ENCODE results near the gene MPDU1. TPM values are rescaled to one million over a fixed set of nuclear protein-coding genes. Genes with fewer than 3 reads are reported as not detected.

Gene MPDU1
- total and polyA plus RNA-seq, 4 experiments from 2014 or later = 23.8 to 50.1 (median 33.3) TPM

DNA sequence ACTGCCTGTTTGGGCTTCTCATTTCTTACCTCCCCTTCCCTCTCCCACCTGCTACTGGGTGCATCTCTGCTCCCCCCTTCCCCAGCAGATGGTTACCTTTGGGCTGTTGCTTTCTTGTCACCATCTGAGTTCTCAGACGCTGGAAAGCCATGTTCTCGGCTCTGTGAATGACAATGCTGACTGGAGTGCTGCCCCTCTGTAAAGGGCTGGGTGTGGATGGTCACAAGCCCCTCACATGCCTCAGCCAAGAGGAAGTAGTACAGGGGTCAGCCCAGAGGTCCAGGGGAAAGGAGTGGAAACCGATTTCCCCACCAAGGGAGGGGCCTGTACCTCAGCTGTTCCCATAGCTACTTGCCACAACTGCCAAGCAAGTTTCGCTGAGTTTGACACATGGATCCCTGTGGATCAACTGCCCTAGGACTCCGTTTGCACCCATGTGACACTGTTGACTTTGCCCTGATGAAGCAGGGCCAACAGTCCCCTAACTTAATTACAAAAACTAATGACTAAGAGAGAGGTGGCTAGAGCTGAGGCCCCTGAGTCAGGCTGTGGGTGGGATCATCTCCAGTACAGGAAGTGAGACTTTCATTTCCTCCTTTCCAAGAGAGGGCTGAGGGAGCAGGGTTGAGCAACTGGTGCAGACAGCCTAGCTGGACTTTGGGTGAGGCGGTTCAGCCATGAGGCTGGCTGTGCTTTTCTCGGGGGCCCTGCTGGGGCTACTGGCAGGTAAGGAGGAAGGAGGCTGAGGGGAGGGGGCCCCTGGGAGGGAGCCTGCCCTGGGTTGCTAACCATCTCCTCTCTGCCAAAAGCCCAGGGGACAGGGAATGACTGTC, 4.4 kb upstream of the MPDU1 start, which contains the start of gene CD68:
Gene CD68, plus strand, starts transcription at position 638 of the 833 bp plus-strand sequence. Its CDS starts 40 bp downstream, at position 678.
- H3K27me3 Mint-ChIP-seq = no peaks in the 10 kb centered on the region
- intact Hi-C loops (cut with micrococcal nuclease) = no loop called here
- H3K4me3 ChIP-seq (ENCODE audit: low read length in 2 of 2) = no peak within 1 kb of the TSS
- ChIA-PET POLR2A (ENCODE audit: partially characterized antibody) (interaction anchor here (0.8 to 2.9 kb wide), 10 partner anchors 7 to 250 kb away, joined by 3 to 25 read pairs (median 4); partner anchors contain the start of genes NEURL4, POLR2A, SAT2 and TMEM102), CTCF (ENCODE audit: partially characterized antibody) (interaction anchor here (1.7 to 2.1 kb wide), 2 partner anchors 10 to 19 kb away, joined by 4 to 8 read pairs; no protein-coding TSS in a partner anchor)
- no peaks in the 10 kb centered on the region for H3K9me3 ChIP-seq (ENCODE audit: control insufficient read depth in 1 of 2, low read length in 2 of 2)
- DNase-seq = peak in 3 of 5 donors; percentile 35 to 71 (median 38)
- peaks cover 46 to 71% of the 10 kb centered on the region in 2 donors for H3K36me3 Mint-ChIP-seq
- peak within 1 kb of the TSS; percentile 36 for H3K27ac ChIP-seq (ENCODE audit: low read depth, low read length)
- peak within 1 kb of the TSS in 6 of 8 donors; percentile 17 to 74 (median 38) for H3K4me3 Mint-ChIP-seq
- H3K36me3 ChIP-seq (ENCODE audit: insufficient read depth, low read length) = peaks cover 51% of the 10 kb centered on the region
- no peaks in the 10 kb centered on the region for H3K27me3 ChIP-seq (ENCODE audit: insufficient read depth, low read length)
- peaks cover 34 to 90% (median 64%) of the 10 kb centered on the region in 4 donors for H3K4me1 Mint-ChIP-seq
- H3K4me1 ChIP-seq (ENCODE audit: insufficient read depth, low read length) = peaks cover 71% of the 10 kb centered on the region
- H3K9me3 Mint-ChIP-seq = peaks cover 0 to 16% (median 0%) of the 10 kb centered on the region in 8 donors
- peak within 1 kb of the TSS; percentile 79 to 98 (median 92) for H3K27ac Mint-ChIP-seq

GRCh38 chr17:7579834-7580603, 3.6 kb upstream of the MPDU1 start:
- Histone ChIP-seq H3K36me3 (ENCODE audit: insufficient read depth, low read length) (peaks cover 42% of the 10 kb centered on the region), H3K9me3 (ENCODE audit: control insufficient read depth in 1 of 2, low read length in 2 of 2) (no peaks in the 10 kb centered on the region), H3K27ac (ENCODE audit: low read depth, low read length) (peak overlapping the region; percentile 36), H3K4me3 (ENCODE audit: low read length in 2 of 2) (no peak overlapping the region), H3K4me1 (ENCODE audit: insufficient read depth, low read length) (peaks cover 71% of the 10 kb centered on the region), H3K27me3 (ENCODE audit: insufficient read depth, low read length) (no peaks in the 10 kb centered on the region)
- Mint-ChIP-seq H3K36me3 (peaks cover 42 to 68% of the 10 kb centered on the region in 2 donors), H3K27me3 (no peaks in the 10 kb centered on the region), H3K4me1 (peaks cover 29 to 90% (median 62%) of the 10 kb centered on the region in 4 donors), H3K9me3 (peaks cover 0 to 16% (median 0%) of the 10 kb centered on the region in 8 donors), H3K4me3 (peak overlapping the region in 3 of 8 donors; percentile 17 to 74 (median 51)), H3K27ac (peak overlapping the region; percentile 69 to 98 (median 85))
- ChIA-PET POLR2A (ENCODE audit: partially characterized antibody) (interaction anchor here (0.7 to 2.9 kb wide), 14 partner anchors 8 to 251 kb away, joined by 3 to 25 read pairs (median 5); partner anchors contain the start of genes FXR2, NEURL4, POLR2A and SAT2), CTCF (ENCODE audit: partially characterized antibody) (interaction anchor here (1.1 to 2.1 kb wide), 3 partner anchors 9 to 21 kb away, joined by 4 to 8 read pairs (median 5); no protein-coding TSS in a partner anchor)
- intact Hi-C loops (cut with micrococcal nuclease) = no loop called here
- no peak for DNase-seq

DNA sequence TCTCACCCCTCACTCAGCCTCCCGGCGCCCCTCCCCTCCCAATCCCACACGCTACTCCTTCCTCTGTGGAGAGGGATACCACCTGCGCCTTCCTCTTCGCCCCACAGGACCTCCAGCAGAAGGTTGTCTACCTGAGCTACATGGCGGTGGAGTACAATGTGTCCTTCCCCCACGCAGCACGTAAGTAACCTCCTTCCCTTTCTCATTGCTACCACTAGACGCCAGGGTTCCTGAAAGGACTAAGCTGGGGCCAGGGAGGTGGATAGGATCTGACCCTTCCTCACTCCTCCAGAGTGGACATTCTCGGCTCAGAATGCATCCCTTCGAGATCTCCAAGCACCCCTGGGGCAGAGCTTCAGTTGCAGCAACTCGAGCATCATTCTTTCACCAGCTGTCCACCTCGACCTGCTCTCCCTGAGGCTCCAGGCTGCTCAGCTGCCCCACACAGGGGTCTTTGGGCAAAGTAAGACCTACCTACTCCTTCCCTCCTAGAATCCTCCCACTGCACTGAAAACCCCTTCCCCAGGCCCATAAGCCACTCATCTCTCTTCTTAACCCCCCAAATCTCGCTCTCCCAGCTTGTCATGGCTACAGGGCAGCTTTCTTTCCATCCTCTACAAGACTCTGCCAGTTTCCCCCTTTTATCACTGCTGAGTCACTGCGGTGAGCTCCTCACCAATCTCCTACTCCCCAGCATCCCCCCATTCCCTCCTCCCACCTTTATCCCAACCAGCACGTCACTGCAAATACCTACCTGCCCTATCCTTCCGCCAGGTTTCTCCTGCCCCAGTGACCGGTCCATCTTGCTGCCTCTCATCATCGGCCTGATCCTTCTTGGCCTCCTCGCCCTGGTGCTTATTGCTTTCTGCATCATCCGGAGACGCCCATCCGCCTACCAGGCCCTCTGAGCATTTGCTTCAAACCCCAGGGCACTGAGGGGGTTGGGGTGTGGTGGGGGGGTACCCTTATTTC, 2.8 kb upstream of the MPDU1 start:
- Histone ChIP-seq H3K4me3 (ENCODE audit: low read length in 2 of 2) (no peak overlapping the region), H3K9me3 (ENCODE audit: control insufficient read depth in 1 of 2, low read length in 2 of 2) (no peaks in the 10 kb centered on the region), H3K36me3 (ENCODE audit: insufficient read depth, low read length) (peaks cover 34% of the 10 kb centered on the region), H3K27ac (ENCODE audit: low read depth, low read length) (no peak overlapping the region), H3K27me3 (ENCODE audit: insufficient read depth, low read length) (no peaks in the 10 kb centered on the region), H3K4me1 (ENCODE audit: insufficient read depth, low read length) (peaks cover 71% of the 10 kb centered on the region)
- peak in 1 of 5 donors; percentile 15 for DNase-seq
- CTCF ChIA-PET (ENCODE audit: partially characterized antibody) = interaction anchor here (1.1 to 2.1 kb wide), 3 partner anchors 8 to 21 kb away, joined by 4 to 8 read pairs (median 5); no protein-coding TSS in a partner anchor
- Mint-ChIP-seq H3K27me3 (no peaks in the 10 kb centered on the region), H3K9me3 (peaks cover 0 to 14% (median 0%) of the 10 kb centered on the region in 8 donors), H3K4me3 (peak overlapping the region in 3 of 8 donors; percentile 46 to 57 (median 46)), H3K27ac (peak overlapping the region in 6 of 7 donors; percentile 38 to 98 (median 82)), H3K36me3 (peaks cover 33 to 60% of the 10 kb centered on the region in 2 donors), H3K4me1 (peaks cover 30 to 88% (median 59%) of the 10 kb centered on the region in 4 donors)
- POLR2A ChIA-PET (ENCODE audit: partially characterized antibody) = interaction anchor here (0.7 to 2.9 kb wide), 9 partner anchors 9 to 236 kb away, joined by 3 to 25 read pairs (median 5); partner anchors contain the start of genes FXR2, POLR2A, SENP3 and TP53
- intact Hi-C loops (cut with micrococcal nuclease) = no loop called here

GRCh38 chr17:7582396-7583252, 1.0 kb upstream of the MPDU1 start:
- Mint-ChIP-seq H3K36me3 (peaks cover 17 to 49% of the 10 kb centered on the region in 2 donors), H3K9me3 (peaks cover 0 to 11% (median 0%) of the 10 kb centered on the region in 8 donors), H3K4me3 (peak overlapping the region; percentile 3 to 100 (median 33)), H3K27me3 (no peaks in the 10 kb centered on the region), H3K4me1 (peaks cover 23 to 73% (median 49%) of the 10 kb centered on the region in 4 donors), H3K27ac (peak overlapping the region in 6 of 7 donors; percentile 29 to 100 (median 68))
- H3K9me3 ChIP-seq (ENCODE audit: control insufficient read depth in 1 of 2, low read length in 2 of 2) = no peaks in the 10 kb centered on the region
- DNase-seq = no peak
- intact Hi-C loops (cut with micrococcal nuclease) = loop anchor here (1.0 kb wide), 4 partner anchors 10 to 275 kb away; partner anchors contain the start of genes EIF5A and SENP3
- peak overlapping the region; percentile 97 for H3K27ac ChIP-seq (ENCODE audit: low read depth, low read length)
- H3K36me3 ChIP-seq (ENCODE audit: insufficient read depth, low read length) = peaks cover 28% of the 10 kb centered on the region
- peaks cover 55% of the 10 kb centered on the region for H3K4me1 ChIP-seq (ENCODE audit: insufficient read depth, low read length)
- POLR2A ChIA-PET (ENCODE audit: partially characterized antibody) = interaction anchor here (0.8 to 9.5 kb wide), 25 partner anchors 10 to 536 kb away, joined by 3 to 220 read pairs (median 6); partner anchors contain the start of genes ACADVL, ACAP1, CTDNEP1 and DLG4
- CTCF ChIA-PET (ENCODE audit: partially characterized antibody) = interaction anchor here (2.5 to 3.2 kb wide), 3 partner anchors 8 to 147 kb away, joined by 12 to 22 read pairs (median 19); partner anchors contain the start of genes TMEM102, TP53 and WRAP53
- peak overlapping the region in 1 of 2 donors; percentile 92 for H3K4me3 ChIP-seq (ENCODE audit: low read length in 2 of 2)
- H3K27me3 ChIP-seq (ENCODE audit: insufficient read depth, low read length) = no peaks in the 10 kb centered on the region

GRCh38 chr17:7586673-7587419, 3.2 kb downstream of the MPDU1 start:
- Histone ChIP-seq H3K4me1 (ENCODE audit: insufficient read depth, low read length) (peaks cover 41% of the 10 kb centered on the region), H3K36me3 (ENCODE audit: insufficient read depth, low read length) (peaks cover 21% of the 10 kb centered on the region), H3K27ac (ENCODE audit: low read depth, low read length) (no peak overlapping the region), H3K27me3 (ENCODE audit: insufficient read depth, low read length) (no peaks in the 10 kb centered on the region), H3K4me3 (ENCODE audit: low read length in 2 of 2) (no peak overlapping the region), H3K9me3 (ENCODE audit: control insufficient read depth in 1 of 2, low read length in 2 of 2) (no peaks in the 10 kb centered on the region)
- CTCF ChIA-PET (ENCODE audit: partially characterized antibody) = interaction anchor here (1.0 to 2.3 kb wide), 8 partner anchors 9 to 231 kb away, joined by 4 to 12 read pairs (median 5); partner anchors contain the start of gene TP53
- intact Hi-C loops (cut with micrococcal nuclease) = no loop called here
- H3K4me3 Mint-ChIP-seq = peak overlapping the region in 3 of 8 donors; percentile 13 to 35 (median 20)
- peaks cover 6 to 39% of the 10 kb centered on the region in 2 donors for H3K36me3 Mint-ChIP-seq
- peak overlapping the region in 2 of 7 donors; percentile 38 to 61 for H3K27ac Mint-ChIP-seq
- POLR2A ChIA-PET (ENCODE audit: partially characterized antibody) = interaction anchor here (1.0 to 9.5 kb wide), 6 partner anchors 14 to 252 kb away, joined by 3 to 220 read pairs (median 14); partner anchors contain the start of genes TP53, WRAP53 and ZBTB4
- peaks cover 5 to 43% (median 26%) of the 10 kb centered on the region in 4 donors for H3K4me1 Mint-ChIP-seq
- DNase-seq = no peak
- no peaks in the 10 kb centered on the region for H3K27me3 Mint-ChIP-seq
- peaks cover 0 to 1% (median 0%) of the 10 kb centered on the region in 8 donors for H3K9me3 Mint-ChIP-seq

Measured in CD4-positive, alpha-beta memory T cell (primary cell).